Measurements from ENCODE around the gene TNS3. TPM values are rescaled to one million over a fixed set of nuclear protein-coding genes. Genes with fewer than 3 reads are reported as not detected.

TNS3 gene
- polyA plus RNA-seq, 3 donors: 5.2 to 30.3 (median 7.9) TPM

GRCh38 chr7:47231032-47231431, 350.9 kb downstream of the TNS3 start:
- no peak overlapping the region for H3K27ac Mint-ChIP-seq
- Histone ChIP-seq H3K27ac (ENCODE audit: low read depth in 1 of 2, low read length in 2 of 2) (no peak overlapping the region), H3K36me3 (replicated peaks in 1 of 2; ENCODE audit: control insufficient read depth in 1 of 2, insufficient read depth in 2 of 2, low read length in 2 of 2) (no peaks in the 10 kb centered on the region), H3K27me3 (ENCODE audit: control insufficient read depth in 2 of 2, insufficient read depth in 2 of 2, low read length in 2 of 2) (no peaks in the 10 kb centered on the region), H3K9me3 (replicated peaks in 1 of 2; ENCODE audit: control insufficient read depth in 1 of 2, insufficient read depth in 1 of 2, low read length in 2 of 2) (no peaks in the 10 kb centered on the region), H2AFZ (ENCODE audit: insufficient read depth, low read depth, low read length, poor library complexity, severe bottlenecking) (no peak overlapping the region), H3K9ac (ENCODE audit: insufficient read depth, low read length, poor library complexity, severe bottlenecking) (no peak overlapping the region), H3K79me2 (ENCODE audit: insufficient read depth, low read length) (no peaks in the 10 kb centered on the region), H4K20me1 (ENCODE audit: insufficient read depth, low read length) (no peaks in the 10 kb centered on the region), H3K4me3 (replicated peaks in 1 of 3; ENCODE audit: low read depth in 2 of 3, low read length in 3 of 3) (no peak overlapping the region), H3K4me2 (replicated peaks; ENCODE audit: extremely low read depth, low read length, poor library complexity, severe bottlenecking) (no peak overlapping the region), H3K4me1 (ENCODE audit: control insufficient read depth in 1 of 2, insufficient read depth in 2 of 2, low read length in 2 of 2) (peaks cover 3 to 11% of the 10 kb centered on the region in 2 donors)
- intact Hi-C loops (cut with micrococcal nuclease): no loop called here
- TF ChIP-seq CTCF (IDR thresholded peaks at IDR 0.05): no peak
- no peaks in the 10 kb centered on the region for H3K36me3 Mint-ChIP-seq
- H3K4me1 Mint-ChIP-seq: peaks cover 9% of the 10 kb centered on the region
- peak overlapping the region in 1 of 2 donors; percentile 49 for H3K4me3 Mint-ChIP-seq
- no peaks in the 10 kb centered on the region for H3K9me3 Mint-ChIP-seq
- DNase-seq: no peak
- H3K27me3 Mint-ChIP-seq (ENCODE audit: low read depth in 3 of 3): peaks cover 0 to 6% (median 6%) of the 10 kb centered on the region in 3 donors
- WGBS (ENCODE audit: insufficient coverage): 100% methylated on average over 1 of the region's 3 CpGs

GRCh38 chr7:47228386-47229014, 353.4 kb downstream of the TNS3 start:
- H2AFZ ChIP-seq (ENCODE audit: insufficient read depth, low read depth, low read length, poor library complexity, severe bottlenecking): no peak overlapping the region
- DNase-seq: no peak
- H3K36me3 ChIP-seq (replicated peaks in 1 of 2; ENCODE audit: control insufficient read depth in 1 of 2, insufficient read depth in 2 of 2, low read length in 2 of 2): no peaks in the 10 kb centered on the region
- H3K4me2 ChIP-seq (replicated peaks; ENCODE audit: extremely low read depth, low read length, poor library complexity, severe bottlenecking): no peak overlapping the region
- no peaks in the 10 kb centered on the region for H4K20me1 ChIP-seq (ENCODE audit: insufficient read depth, low read length)
- peak overlapping the region in 1 of 7 donors; percentile 5 for H3K27ac Mint-ChIP-seq
- no peaks in the 10 kb centered on the region for H3K27me3 ChIP-seq (ENCODE audit: control insufficient read depth in 2 of 2, insufficient read depth in 2 of 2, low read length in 2 of 2)
- H3K4me3 ChIP-seq (replicated peaks in 1 of 3; ENCODE audit: low read depth in 2 of 3, low read length in 3 of 3): no peak overlapping the region
- intact Hi-C loops (cut with micrococcal nuclease): no loop called here
- no peak overlapping the region for H3K27ac ChIP-seq (ENCODE audit: low read depth in 1 of 2, low read length in 2 of 2)
- no peaks in the 10 kb centered on the region for H3K9me3 ChIP-seq (replicated peaks in 1 of 2; ENCODE audit: control insufficient read depth in 1 of 2, insufficient read depth in 1 of 2, low read length in 2 of 2)
- H3K4me1 Mint-ChIP-seq: peaks cover 18% of the 10 kb centered on the region
- H3K36me3 Mint-ChIP-seq: no peaks in the 10 kb centered on the region
- no peaks in the 10 kb centered on the region for H3K79me2 ChIP-seq (ENCODE audit: insufficient read depth, low read length)
- H3K4me3 Mint-ChIP-seq: no peak overlapping the region
- peaks cover 9 to 19% of the 10 kb centered on the region in 2 donors for H3K4me1 ChIP-seq (ENCODE audit: control insufficient read depth in 1 of 2, insufficient read depth in 2 of 2, low read length in 2 of 2)
- H3K27me3 Mint-ChIP-seq (ENCODE audit: low read depth in 3 of 3): peaks cover 0 to 6% (median 6%) of the 10 kb centered on the region in 3 donors
- 92% methylated on average over 9 of the region's 11 CpGs for WGBS (ENCODE audit: insufficient coverage)
- no peak for TF ChIP-seq CTCF (IDR thresholded peaks at IDR 0.05)
- peaks cover 0 to 4% (median 0%) of the 10 kb centered on the region in 7 donors for H3K9me3 Mint-ChIP-seq
- H3K9ac ChIP-seq (ENCODE audit: insufficient read depth, low read length, poor library complexity, severe bottlenecking): no peak overlapping the region

Measured in CD14-positive monocyte (primary cell).